Measurements from ENCODE around the gene SIPA1L3.

The SIPA1L3 gene

DNA sequence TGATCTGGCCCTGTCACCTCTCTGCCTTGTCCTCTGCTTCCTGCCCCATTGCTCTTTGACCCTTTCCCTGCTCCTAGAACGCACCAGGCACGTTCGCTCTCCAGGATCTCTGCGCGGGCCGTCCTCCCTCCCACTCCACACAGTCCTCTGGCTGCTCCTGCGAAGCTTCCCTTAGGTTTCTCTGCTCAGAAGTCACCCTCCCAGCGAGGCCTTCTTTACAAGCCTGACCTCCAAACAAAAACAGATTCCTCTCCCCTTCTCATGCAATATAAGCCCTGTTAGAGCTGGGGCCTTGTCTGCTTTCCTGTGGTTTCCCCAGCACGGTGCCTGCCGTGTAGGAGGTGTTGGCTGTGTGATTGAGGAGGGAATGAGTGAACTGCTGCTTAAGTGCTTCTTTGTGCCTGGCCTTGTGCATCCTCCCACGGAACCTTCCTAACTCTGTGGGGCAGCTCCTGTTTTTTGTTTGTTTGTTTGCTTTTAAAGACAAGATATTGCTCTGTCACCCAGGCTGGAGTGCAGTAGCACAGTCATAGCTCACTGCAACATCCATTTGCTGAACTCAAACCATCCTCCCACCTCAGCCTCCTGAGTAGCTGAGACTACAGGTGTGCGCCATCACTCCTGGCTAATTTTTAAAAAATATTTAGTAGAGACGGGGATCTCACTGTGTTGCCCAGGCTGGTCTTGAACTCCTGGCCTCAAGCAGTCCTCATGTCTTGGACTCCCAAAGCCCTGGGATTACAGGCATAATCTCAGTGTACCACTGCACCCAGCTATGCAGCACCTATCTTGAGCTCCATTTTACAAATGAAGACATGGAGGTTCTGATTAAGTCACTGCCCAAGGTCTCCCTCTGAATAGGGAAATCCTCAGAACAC lies 82.0 kb downstream of the SIPA1L3 start:
- peak overlapping the region; percentile 77 for H3K27ac ChIP-seq

DNA sequence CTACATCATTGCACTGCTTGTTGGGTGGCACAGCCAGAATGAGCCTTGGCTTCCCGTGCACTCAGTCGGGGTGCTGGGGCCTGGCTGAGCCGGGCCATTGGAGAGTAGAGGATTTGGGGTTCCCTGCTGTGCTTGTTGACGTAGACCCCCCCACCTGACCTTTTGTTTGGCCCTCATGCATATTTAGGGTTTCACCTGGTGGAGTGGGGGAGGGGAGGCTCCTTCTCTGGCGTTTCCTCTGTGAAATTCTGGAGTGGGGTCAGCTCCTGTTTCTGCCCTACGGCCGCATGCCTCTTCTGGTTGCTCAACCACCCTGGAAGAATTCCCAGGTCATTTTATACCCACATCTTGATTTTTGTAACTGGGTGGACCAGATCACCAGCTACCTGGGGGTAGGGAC lies 82.8 kb downstream of the SIPA1L3 start:
- H3K27ac ChIP-seq = peak overlapping the region; percentile 77
- POLR2A ChIA-PET (ENCODE audit: low non-redundant PET) = no interaction called here
- CTCF ChIA-PET = interaction anchor here (0.6 to 1.4 kb wide), 3 partner anchors 13 to 117 kb away, joined by 4 to 6 read pairs (median 5); no protein-coding TSS in a partner anchor
- TF ChIP-seq, protein P1, sequence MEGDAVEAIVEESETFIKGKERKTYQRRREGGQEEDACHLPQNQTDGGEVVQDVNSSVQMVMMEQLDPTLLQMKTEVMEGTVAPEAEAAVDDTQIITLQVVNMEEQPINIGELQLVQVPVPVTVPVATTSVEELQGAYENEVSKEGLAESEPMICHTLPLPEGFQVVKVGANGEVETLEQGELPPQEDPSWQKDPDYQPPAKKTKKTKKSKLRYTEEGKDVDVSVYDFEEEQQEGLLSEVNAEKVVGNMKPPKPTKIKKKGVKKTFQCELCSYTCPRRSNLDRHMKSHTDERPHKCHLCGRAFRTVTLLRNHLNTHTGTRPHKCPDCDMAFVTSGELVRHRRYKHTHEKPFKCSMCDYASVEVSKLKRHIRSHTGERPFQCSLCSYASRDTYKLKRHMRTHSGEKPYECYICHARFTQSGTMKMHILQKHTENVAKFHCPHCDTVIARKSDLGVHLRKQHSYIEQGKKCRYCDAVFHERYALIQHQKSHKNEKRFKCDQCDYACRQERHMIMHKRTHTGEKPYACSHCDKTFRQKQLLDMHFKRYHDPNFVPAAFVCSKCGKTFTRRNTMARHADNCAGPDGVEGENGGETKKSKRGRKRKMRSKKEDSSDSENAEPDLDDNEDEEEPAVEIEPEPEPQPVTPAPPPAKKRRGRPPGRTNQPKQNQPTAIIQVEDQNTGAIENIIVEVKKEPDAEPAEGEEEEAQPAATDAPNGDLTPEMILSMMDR (conservative IDR thresholded peaks at IDR 0.05; ENCODE audit: low read depth) = no peak
- no peak for DNase-seq (ENCODE audit: low spot score)

More for the DNA sequence above, 82.0 kb downstream of the SIPA1L3 start:
- POLR2A ChIA-PET (ENCODE audit: low non-redundant PET) = interaction anchor here (0.6 kb wide), 1 partner anchor 119 kb away, joined by 5 read pairs; no protein-coding TSS in a partner anchor
- no peak for DNase-seq (ENCODE audit: low spot score)
- CTCF ChIA-PET = interaction anchor here (0.6 to 1.4 kb wide), 3 partner anchors 14 to 57 kb away, joined by 3 to 6 read pairs (median 3); no protein-coding TSS in a partner anchor
- TF ChIP-seq, protein P1 (conservative IDR thresholded peaks at IDR 0.05; ENCODE audit: low read depth) = no peak

DNA sequence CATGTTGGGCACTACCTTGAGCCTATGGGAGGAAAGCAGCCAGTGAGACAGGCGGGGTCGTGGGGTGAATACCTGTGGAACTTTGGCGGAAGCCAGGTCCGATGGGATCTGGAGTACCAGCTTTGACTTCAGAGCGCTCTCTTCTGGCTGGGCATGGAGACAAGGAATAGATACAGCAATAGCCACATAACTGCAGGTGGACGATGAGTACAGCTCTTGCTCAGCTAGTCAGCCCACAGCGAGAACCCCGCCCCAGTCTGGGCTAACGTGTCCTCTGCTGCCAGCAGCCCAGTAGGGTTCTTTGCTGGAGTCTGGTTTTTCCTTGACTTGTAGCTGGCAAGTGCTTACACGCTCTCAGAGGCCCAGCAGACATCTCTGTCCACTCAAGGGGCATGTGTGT lies 83.4 kb downstream of the SIPA1L3 start:
- peak; percentile 60 for DNase-seq (ENCODE audit: low spot score)
- POLR2A ChIA-PET (ENCODE audit: low non-redundant PET) = interaction anchor here (0.9 kb wide), 1 partner anchor 83 kb away, joined by 3 read pairs; no protein-coding TSS in a partner anchor
- CTCF ChIA-PET = interaction anchor here (0.6 to 1.4 kb wide), 3 partner anchors 13 to 117 kb away, joined by 4 to 6 read pairs (median 5); no protein-coding TSS in a partner anchor
- peak overlapping the region; percentile 77 for H3K27ac ChIP-seq
- TF ChIP-seq, protein P1 (conservative IDR thresholded peaks at IDR 0.05; ENCODE audit: low read depth) = no peak

DNA sequence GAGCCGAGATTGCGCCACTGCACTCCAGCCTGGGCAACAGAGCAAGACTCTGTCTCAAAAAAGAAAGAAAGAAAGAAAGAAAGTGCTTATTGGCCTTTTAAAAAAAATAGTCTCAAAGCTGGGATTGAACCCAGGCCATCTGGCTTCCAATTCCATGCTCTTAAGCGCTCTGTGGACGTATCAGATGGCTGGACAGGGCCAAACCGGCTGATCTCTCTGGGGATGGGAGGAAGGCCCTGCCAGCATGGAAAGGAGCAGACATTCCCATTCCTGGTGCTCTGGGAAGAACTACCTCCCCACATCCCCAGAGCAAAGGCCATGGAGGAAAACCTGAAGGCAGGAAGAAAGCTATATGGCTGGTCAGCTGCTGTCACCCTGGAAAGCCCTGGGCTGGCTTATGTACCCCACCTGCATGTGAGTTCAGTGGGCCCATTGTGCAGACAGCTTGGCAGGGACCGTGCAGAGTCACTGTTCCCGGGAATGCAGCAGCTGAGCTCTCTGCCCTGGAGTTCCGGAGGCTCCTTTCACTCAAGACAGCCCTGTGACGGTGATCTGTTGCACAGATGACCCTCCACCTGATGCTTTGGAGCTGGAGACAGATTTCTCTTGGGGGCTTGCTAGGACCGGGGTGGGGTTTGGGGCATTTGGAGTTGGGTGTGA lies 84.3 kb downstream of the SIPA1L3 start:
- peak overlapping the region; percentile 77 for H3K27ac ChIP-seq
- DNase-seq (ENCODE audit: low spot score) = no peak
- POLR2A ChIA-PET (ENCODE audit: low non-redundant PET) = interaction anchor here (0.9 to 1.1 kb wide), 2 partner anchors 12 to 84 kb away, joined by 3 read pairs; no protein-coding TSS in a partner anchor
- TF ChIP-seq, protein P1 (conservative IDR thresholded peaks at IDR 0.05; ENCODE audit: low read depth) = no peak
- CTCF ChIA-PET = interaction anchor here (0.6 to 0.7 kb wide), 3 partner anchors 11 to 1517 kb away, joined by 3 to 7 read pairs (median 3); no protein-coding TSS in a partner anchor

DNA sequence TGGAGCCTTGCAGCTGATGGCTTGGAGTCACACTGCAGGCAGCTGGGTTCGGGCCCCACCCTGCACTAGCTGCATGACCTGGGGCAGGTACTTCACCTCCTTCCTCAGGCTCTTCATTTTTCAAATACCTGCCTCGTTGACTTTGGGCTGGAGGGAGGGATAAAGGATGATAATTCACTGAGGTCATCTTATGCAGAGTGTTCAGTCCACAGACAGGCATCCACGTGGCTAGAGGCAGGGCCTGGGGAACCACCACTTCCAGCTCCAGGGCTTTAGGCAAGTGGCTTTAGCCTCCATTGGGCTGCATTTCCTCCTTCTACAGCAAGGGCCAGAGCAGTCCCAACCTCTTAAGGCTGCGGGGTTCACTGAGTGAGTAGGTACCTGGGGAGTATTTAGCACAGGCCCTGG lies 84.8 kb downstream of the SIPA1L3 start:
- DNase-seq (ENCODE audit: low spot score) = peak; percentile 38
- TF ChIP-seq, protein P1 (conservative IDR thresholded peaks at IDR 0.05; ENCODE audit: low read depth) = no peak
- peak overlapping the region; percentile 77 for H3K27ac ChIP-seq
- CTCF ChIA-PET = interaction anchor here (0.6 to 0.9 kb wide), 3 partner anchors 79 to 1517 kb away, joined by 3 to 7 read pairs (median 4); no protein-coding TSS in a partner anchor
- POLR2A ChIA-PET (ENCODE audit: low non-redundant PET) = interaction anchor here (1.1 kb wide), 1 partner anchor 11 kb away, joined by 3 read pairs; no protein-coding TSS in a partner anchor

DNA sequence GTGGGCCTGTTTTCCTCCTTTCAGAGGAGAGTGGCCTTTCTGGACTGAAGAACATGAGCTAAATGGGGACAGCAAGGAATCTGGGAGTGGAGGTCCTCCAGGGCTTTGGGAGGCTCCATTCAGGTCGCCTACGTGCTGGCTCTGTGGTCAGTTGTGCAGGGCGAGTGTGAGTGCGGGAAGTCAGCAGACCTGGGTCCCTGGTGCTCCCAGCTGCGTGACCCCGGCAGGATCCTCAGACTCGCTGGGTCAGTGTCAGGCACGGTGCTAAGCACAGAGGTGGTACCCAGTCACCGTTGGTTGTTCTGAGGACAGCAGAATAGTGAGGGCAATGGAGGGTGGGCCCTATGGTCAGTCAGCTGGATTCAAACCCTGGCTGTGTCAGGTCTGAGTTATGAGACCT lies 85.8 kb downstream of the SIPA1L3 start:
- DNase-seq (ENCODE audit: low spot score) = no peak
- TF ChIP-seq, protein P1 (conservative IDR thresholded peaks at IDR 0.05; ENCODE audit: low read depth) = no peak
- CTCF ChIA-PET = interaction anchor here (0.6 to 0.9 kb wide), 2 partner anchors 44 to 80 kb away, joined by 3 to 4 read pairs; no protein-coding TSS in a partner anchor
- POLR2A ChIA-PET (ENCODE audit: low non-redundant PET) = interaction anchor here (1.5 kb wide), 1 partner anchor 11 kb away, joined by 6 read pairs; no protein-coding TSS in a partner anchor
- H3K27ac ChIP-seq = peak overlapping the region; percentile 77

All from RWPE1 (cell line).